ENCODE results near the gene RGS16. TPM values are rescaled to one million over a fixed set of nuclear protein-coding genes. Genes with fewer than 3 reads are reported as not detected.
A peak's percentile ranks its signal among the peaks of the same experiment; 100 is the strongest.

Gene RGS16
- total and polyA plus RNA-seq, 2 donors (not counting 1 experiment from before 2014, with no cell fraction given) = 3.3 to 11.4 TPM

DNA sequence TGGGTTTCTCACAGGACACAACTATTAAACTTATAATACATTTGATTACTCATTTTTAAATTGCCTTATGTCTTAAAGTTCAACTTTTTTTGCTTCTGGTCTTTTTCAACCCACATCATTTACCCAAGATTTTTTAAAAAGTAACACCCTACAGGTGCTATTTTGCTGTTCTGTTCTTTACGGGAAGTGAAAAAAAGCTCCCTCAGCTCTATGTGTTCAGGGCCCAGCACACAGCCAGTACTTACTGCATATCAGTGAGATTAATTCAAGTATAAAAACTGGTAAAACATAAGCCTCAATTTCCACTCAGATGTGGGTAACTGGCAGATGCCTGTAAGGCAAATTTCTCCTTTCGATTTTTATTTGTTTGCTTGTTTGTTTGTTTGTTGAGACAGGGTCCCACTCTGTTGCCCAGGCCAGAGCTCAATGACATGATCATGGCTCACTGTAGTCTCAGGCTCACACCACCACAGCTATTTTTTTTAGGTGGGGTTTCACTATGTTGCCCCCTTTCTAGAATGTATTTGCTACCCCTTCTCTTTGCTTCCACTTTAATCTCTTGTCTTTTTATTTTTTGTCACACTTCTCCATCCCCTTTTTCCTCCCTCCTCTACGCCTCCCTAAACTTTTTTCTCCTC, 35.4 kb downstream of the RGS16 start:
- peaks cover 26 to 39% of the 10 kb centered on the region in 2 donors for H3K4me1 ChIP-seq (ENCODE audit: control insufficient read depth in 2 of 2, insufficient read depth in 2 of 2, low read length in 2 of 2)
- peak overlapping the region; percentile 35 for H3K4me2 ChIP-seq (replicated peaks; ENCODE audit: low read depth, low read length, poor library complexity, severe bottlenecking)
- Mint-ChIP-seq H3K4me1 (peaks cover 18% of the 10 kb centered on the region), H3K4me3 (no peak overlapping the region), H3K9me3 (ENCODE audit: insufficient read depth) (no peaks in the 10 kb centered on the region), H3K27ac (no peak overlapping the region), H3K27me3 (no peaks in the 10 kb centered on the region)
- POLR2A ChIA-PET = interaction anchor here (0.6 to 1.0 kb wide), 3 partner anchors 19 to 77 kb away, joined by 3 to 6 read pairs (median 4); no protein-coding TSS in a partner anchor
- no peak overlapping the region for H3K9ac ChIP-seq (ENCODE audit: low read length)
- 33% methylated on average over 1 of the region's 3 CpGs for WGBS (ENCODE audit: insufficient coverage)
- H4K20me1 ChIP-seq (ENCODE audit: control insufficient read depth, insufficient read depth, low read length, poor library complexity, severe bottlenecking) = no peaks in the 10 kb centered on the region
- DNase-seq (peak; percentile 52), ATAC-seq (ENCODE audit: low read depth) (peak; percentile 78)
- peak overlapping the region; percentile 65 to 72 for H3K27ac ChIP-seq (ENCODE audit: low read length in 2 of 2)
- H3K27me3 ChIP-seq (replicated peaks in 1 of 4; ENCODE audit: control extremely low read depth in 1 of 4, control insufficient read depth in 3 of 4, insufficient read depth in 4 of 4, low read length in 3 of 4) = no peaks in the 10 kb centered on the region
- no peak overlapping the region for H2AFZ ChIP-seq (ENCODE audit: insufficient read depth, low read depth, low read length, poor library complexity, severe bottlenecking)
- H3K79me2 ChIP-seq (ENCODE audit: control insufficient read depth, insufficient read depth, low read length) = no peaks in the 10 kb centered on the region
- H3K9me3 ChIP-seq (ENCODE audit: control extremely low read depth in 1 of 3, control insufficient read depth in 2 of 3, insufficient read depth in 1 of 3, low read length in 2 of 3) = no peaks in the 10 kb centered on the region
- TF ChIP-seq CTCF (IDR thresholded peaks at IDR 0.05) (no peak), EZH2 (IDR thresholded peaks at IDR 0.05; ENCODE audit: borderline replicate concordance, insufficient read depth, low read depth, low read length, poor library complexity, severe bottlenecking) (no peak)
- CTCF ChIA-PET = interaction anchor here (0.5 to 3.3 kb wide), 10 partner anchors 20 to 1066 kb away, joined by 3 to 22 read pairs (median 3); partner anchors contain the start of genes NPL and RNASEL
- peaks cover 0 to 14% of the 10 kb centered on the region in 2 experiments for H3K36me3 ChIP-seq (replicated peaks in 1 of 2; ENCODE audit: control extremely low read depth in 1 of 2, control insufficient read depth in 1 of 2, extremely low read depth in 1 of 2, insufficient read depth in 2 of 2, low read length in 1 of 2)
- intact Hi-C loops (cut with micrococcal nuclease) = no loop called here
- no peak overlapping the region for H3K4me3 ChIP-seq (ENCODE audit: control extremely low read depth in 1 of 5, extremely low read depth in 1 of 5, insufficient read depth in 1 of 5, low read depth in 2 of 5, low read length in 4 of 5)

DNA sequence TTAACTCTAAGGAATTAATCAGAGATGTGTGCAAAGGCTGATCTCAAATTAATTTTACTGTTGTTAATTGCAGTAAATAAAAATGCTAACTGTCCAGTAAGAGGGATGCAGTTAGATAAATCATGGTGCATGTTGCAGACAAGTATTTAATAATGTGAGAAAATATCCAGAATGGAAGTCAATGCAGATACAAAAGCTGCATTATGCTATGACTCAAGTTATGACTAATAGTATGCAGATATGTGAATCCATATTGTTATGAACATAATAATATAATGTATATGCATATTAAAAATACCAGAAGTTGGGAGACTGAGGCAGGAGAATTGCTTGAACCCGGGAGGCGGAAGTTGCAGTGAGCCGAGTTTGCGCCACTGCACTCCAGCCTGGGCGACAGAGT, 36.6 kb downstream of the RGS16 start:
- TF ChIP-seq CTCF (IDR thresholded peaks at IDR 0.05) = no peak
- TF ChIP-seq EZH2 (IDR thresholded peaks at IDR 0.05; ENCODE audit: borderline replicate concordance, insufficient read depth, low read depth, low read length, poor library complexity, severe bottlenecking) = no peak
- Histone ChIP-seq H3K4me1 (ENCODE audit: control insufficient read depth in 2 of 2, insufficient read depth in 2 of 2, low read length in 2 of 2) (peaks cover 26 to 38% of the 10 kb centered on the region in 2 donors), H3K9me3 (ENCODE audit: control extremely low read depth in 1 of 3, control insufficient read depth in 2 of 3, insufficient read depth in 1 of 3, low read length in 2 of 3) (no peaks in the 10 kb centered on the region), H2AFZ (ENCODE audit: insufficient read depth, low read depth, low read length, poor library complexity, severe bottlenecking) (no peak overlapping the region), H3K79me2 (ENCODE audit: control insufficient read depth, insufficient read depth, low read length) (no peaks in the 10 kb centered on the region), H3K36me3 (replicated peaks in 1 of 2; ENCODE audit: control extremely low read depth in 1 of 2, control insufficient read depth in 1 of 2, extremely low read depth in 1 of 2, insufficient read depth in 2 of 2, low read length in 1 of 2) (peaks cover 0 to 2% of the 10 kb centered on the region in 2 experiments), H3K4me2 (replicated peaks; ENCODE audit: low read depth, low read length, poor library complexity, severe bottlenecking) (no peak overlapping the region), H3K27ac (ENCODE audit: low read length in 2 of 2) (no peak overlapping the region), H3K27me3 (replicated peaks in 1 of 4; ENCODE audit: control extremely low read depth in 1 of 4, control insufficient read depth in 3 of 4, insufficient read depth in 4 of 4, low read length in 3 of 4) (no peaks in the 10 kb centered on the region), H3K4me3 (ENCODE audit: control extremely low read depth in 1 of 5, extremely low read depth in 1 of 5, insufficient read depth in 1 of 5, low read depth in 2 of 5, low read length in 4 of 5) (no peak overlapping the region), H3K9ac (ENCODE audit: low read length) (no peak overlapping the region), H4K20me1 (ENCODE audit: control insufficient read depth, insufficient read depth, low read length, poor library complexity, severe bottlenecking) (no peaks in the 10 kb centered on the region)
- H3K4me1 Mint-ChIP-seq = peaks cover 15% of the 10 kb centered on the region
- intact Hi-C loops (cut with micrococcal nuclease) = no loop called here
- no peaks in the 10 kb centered on the region for H3K27me3 Mint-ChIP-seq
- ChIA-PET POLR2A (no interaction called here), CTCF (interaction anchor here (1.6 kb wide), 1 partner anchor 28 kb away, joined by 9 read pairs; no protein-coding TSS in a partner anchor)
- no peak overlapping the region for H3K4me3 Mint-ChIP-seq
- ATAC-seq (ENCODE audit: low read depth) (no peak), DNase-seq (no peak)
- H3K9me3 Mint-ChIP-seq (ENCODE audit: insufficient read depth) = no peaks in the 10 kb centered on the region
- WGBS (ENCODE audit: insufficient coverage) = no CpG with 5 or more reads among the region's 5 CpGs
- H3K27ac Mint-ChIP-seq = no peak overlapping the region
